Hematopoietic multipotent progenitor cell treated with erythropoietin and hydrocortisone succinate and interleukin-3 and kit ligand, for 15 days (in vitro differentiated cells): ENCODE measurements around the gene RXFP1.
A peak's percentile ranks its signal among the peaks of the same experiment; 100 is the strongest.

ENCODE experiments used
- DNase-seq: peaks from one replicate; pipeline ENCODE4 v3.0.0-alpha.2; 2015; ENCODE audit warnings: low spot score

Gene RXFP1

DNA sequence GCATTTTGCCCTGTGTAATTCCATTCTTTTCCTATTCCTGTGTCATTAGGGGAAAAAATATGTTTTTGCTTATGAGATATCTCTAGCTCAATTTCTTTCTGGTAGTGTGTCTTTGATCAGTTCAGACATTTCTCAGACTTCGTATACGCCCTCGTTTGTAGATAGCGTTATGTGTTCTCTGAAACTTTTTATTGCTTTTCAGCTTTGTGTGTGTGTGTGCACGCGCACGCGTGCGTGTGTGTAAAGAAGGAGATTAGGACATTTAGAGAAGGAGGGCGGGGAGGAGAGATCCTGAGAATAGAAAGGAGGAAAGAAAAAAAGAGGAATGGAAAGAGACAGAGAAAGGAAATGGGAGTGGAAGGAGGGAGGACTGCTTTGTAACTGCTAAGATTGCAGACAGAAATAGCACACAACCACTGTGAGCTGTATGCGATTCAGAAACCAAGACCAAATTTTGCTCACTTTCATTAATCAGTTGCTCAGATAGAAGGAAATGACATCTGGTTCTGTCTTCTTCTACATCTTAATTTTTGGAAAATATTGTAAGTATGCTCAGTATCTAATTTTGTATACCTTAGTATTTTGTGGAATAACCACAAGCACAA, at the start of gene RXFP1:
Gene RXFP1, plus strand, starts transcription at position 399 of the 605 bp plus-strand sequence. Its CDS starts 95 bp downstream, at position 494.
- DNase-seq, result no peak

DNA sequence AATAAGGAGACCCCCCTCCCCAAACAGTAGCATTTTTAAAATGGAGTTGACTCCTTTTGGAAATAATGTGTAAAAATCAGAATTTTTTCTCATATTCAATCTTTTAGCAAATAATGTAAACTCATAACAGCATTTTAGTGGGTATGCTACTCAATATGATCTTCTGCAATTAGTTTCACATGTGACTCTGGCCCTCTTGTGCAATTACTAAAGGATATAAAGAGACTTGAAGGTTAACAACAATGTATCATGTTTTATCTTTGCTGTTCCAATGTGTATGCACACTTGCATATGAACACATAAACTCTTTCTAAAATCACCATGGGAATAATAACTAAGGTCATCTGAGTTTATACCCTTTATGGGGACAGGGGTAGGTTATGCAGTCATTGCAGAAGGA, 39.9 kb upstream of the RXFP1 start:
- no peak for DNase-seq

GRCh38 chr4:158484173-158484885, 37.4 kb upstream of the RXFP1 start:
- DNase-seq, result no peak

GRCh38 chr4:158490629-158491028, 31.1 kb upstream of the RXFP1 start:
- DNase-seq, result no peak

GRCh38 chr4:158492391-158492790, 29.3 kb upstream of the RXFP1 start:
- DNase-seq, result no peak

- peak; percentile 41 for DNase-seq
These were observed 25.5 kb upstream of the RXFP1 start for GRCh38 chr4:158496030-158496741.

- no peak for DNase-seq
These were observed 21.6 kb upstream of the RXFP1 start for GRCh38 chr4:158500054-158500453.

DNA sequence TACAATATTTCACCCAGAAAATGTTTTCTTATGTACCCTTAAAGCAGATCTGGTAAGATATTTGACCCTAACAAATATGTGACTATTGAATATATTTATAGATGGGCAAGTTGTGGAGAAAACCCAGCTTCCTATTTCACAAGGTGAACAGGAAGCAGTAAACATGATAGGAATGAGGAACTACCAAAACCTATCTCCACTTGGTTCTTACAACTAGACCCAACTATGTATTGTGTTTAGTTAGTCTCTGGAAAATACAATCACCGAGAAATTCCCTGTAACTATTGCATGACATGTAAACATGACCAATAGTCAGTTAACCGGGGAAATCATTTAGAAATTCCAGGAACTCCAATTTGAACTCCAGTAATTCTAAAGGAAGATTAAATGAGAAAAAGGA, 8.4 kb upstream of the RXFP1 start:
- DNase-seq, result no peak

GRCh38 chr4:158519226-158519625, 2.5 kb upstream of the RXFP1 start:
- no peak for DNase-seq

- no peak for DNase-seq
These were observed 2.4 kb downstream of the RXFP1 start for GRCh38 chr4:158523990-158524535.

GRCh38 chr4:158527516-158527915, 5.8 kb downstream of the RXFP1 start:
- no peak for DNase-seq

DNA sequence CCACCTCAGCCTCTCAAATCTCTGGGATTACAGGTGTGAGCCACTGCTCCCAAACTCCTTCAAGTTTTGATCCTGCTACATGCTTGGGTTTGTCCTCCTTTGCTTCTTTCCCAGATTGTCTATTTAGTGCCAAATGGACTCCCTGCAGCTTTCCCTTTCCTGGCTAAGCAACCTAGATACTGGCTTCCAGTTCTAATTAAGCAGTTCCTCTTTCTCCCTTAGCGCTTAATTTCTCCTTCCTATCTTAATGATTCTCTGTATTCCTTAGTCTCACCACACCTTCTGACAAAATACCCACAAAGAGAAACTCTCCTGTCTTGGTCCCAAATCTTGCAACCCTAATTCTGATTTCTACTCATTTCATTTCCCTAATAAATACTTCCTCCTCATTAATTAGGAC, 7.8 kb downstream of the RXFP1 start:
- DNase-seq, result no peak

GRCh38 chr4:158530381-158530780, 8.7 kb downstream of the RXFP1 start:
- DNase-seq, result no peak

DNA sequence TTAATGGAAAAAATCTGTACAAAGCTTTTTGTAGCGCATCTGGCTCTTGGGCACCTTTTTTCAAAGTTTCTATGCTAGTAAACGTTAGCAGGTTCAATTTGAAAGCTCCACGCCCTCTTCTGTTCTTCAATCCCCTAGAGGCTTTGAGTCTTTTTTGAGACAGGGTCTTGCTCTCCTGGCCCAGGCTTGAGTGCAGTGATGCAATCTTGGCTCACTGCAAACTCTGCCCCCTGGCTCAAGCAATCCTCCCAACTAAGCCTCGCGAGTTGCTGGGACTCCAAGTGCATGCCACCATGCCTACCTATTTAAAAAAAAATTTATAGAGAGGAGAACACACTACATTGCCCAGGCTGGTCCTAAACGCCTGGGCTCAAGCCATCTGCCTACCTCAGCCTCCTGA, 9.2 kb downstream of the RXFP1 start:
- DNase-seq, result no peak

DNA sequence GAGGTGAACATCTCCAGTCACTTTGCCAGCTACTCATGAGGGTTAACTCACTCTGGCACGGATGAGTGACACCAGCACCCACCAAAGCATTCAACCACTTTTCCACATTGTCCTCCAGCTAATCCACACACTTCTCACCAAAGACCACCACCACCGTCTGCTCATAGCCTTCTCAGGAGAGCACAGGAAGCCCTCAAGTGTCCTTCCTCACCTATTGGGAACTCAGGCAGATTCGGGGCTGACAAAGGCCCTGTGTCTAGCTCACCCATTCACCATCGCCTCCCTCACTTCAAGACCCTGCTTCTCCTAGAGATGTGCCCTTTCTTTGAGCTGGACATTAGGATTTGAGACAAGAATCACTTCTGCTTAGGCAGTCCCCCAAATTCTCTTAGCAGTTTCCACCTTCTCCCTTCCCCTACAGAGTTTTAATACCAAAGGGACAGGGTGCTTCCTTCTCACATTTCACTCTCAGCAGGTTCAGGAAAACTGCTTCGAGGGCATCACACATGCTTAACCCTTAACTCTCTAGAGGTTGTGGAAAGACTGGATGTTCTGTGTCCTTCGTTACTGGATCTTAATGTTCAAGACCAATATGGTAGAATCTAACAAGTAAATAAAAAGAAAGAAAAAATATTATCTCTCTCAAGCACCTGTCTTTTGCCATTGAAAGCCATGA, 11.0 kb downstream of the RXFP1 start:
- DNase-seq, result no peak

DNA sequence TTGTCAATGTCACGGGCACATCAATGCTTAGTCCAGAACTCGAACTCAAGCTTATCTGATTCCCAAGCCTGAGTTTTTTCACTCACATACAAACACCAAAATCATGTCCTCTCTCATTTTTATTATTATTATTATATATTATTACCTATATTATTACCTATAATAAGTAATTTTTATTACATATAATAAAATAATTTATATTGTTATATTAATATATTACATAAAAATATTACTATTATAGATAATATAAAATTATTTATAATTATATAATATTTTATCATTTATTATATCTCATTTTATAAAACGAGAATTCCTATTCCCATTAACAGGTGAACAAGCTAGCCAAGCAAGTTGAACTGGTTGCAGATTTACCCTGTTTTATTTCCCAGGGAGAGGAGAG, 13.0 kb downstream of the RXFP1 start:
- no peak for DNase-seq

DNA sequence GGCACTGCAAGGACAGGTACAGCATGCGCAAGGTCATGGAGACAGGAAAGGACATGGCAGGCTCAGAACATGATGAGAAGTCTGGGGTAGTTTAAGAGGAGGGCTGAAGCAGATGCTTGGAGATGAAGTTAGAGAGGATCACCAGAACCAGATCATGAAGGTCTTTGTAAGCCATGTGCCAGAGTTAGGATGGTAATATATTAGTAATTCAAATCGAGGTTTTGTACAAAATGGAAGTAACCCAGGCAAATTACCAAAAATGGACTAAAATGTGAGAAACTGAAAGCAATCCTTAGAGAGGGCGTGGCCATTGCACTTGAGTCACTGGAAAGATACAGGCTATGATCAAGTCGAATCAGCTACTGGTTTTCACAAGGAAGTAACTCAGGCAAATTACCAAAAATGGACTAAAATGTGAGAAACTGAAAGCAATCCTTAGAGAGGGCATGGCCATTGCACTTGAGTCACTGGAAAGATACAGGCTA, 13.5 kb downstream of the RXFP1 start:
- no peak for DNase-seq

DNA sequence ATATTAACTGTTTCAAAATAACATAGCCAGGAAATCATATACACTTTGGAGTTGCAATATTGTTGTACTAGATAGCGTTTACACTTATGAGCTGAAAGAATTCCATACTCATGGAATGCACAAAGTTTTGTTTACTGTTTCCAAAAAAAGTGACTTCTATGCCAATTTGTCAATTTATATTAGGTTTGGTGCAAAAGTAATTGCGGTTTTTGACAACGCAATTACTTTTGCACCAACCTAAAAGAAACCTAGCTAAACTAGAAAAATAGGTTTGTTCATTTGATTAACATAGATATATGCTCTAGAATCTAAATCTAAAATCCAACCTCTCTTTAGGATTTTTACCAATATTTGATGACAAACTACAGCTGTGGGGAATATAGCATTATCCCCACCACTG, 15.2 kb downstream of the RXFP1 start:
- no peak for DNase-seq

DNA sequence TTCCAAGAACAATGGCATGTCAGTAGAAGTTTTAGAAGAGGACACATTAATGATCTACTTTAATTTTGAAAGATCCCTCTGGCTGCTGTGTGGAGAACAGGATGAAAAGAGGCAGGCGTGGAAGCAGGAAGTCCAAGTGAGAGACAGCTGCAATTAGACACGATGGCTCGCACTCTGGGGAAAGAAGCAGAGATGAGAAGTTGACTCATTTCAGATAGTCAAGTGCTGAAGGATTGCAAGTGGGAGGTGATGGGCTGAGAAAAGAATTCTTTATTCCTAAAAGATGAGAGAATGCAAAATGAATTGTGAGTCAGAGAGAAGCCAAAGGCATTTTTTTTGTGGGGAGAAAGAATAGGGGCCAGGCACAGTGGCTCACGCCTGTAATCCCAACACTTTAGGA, 16.5 kb downstream of the RXFP1 start:
- DNase-seq, result no peak

- no peak for DNase-seq
These were observed 17.2 kb downstream of the RXFP1 start for GRCh38 chr4:158538911-158539310.

DNA sequence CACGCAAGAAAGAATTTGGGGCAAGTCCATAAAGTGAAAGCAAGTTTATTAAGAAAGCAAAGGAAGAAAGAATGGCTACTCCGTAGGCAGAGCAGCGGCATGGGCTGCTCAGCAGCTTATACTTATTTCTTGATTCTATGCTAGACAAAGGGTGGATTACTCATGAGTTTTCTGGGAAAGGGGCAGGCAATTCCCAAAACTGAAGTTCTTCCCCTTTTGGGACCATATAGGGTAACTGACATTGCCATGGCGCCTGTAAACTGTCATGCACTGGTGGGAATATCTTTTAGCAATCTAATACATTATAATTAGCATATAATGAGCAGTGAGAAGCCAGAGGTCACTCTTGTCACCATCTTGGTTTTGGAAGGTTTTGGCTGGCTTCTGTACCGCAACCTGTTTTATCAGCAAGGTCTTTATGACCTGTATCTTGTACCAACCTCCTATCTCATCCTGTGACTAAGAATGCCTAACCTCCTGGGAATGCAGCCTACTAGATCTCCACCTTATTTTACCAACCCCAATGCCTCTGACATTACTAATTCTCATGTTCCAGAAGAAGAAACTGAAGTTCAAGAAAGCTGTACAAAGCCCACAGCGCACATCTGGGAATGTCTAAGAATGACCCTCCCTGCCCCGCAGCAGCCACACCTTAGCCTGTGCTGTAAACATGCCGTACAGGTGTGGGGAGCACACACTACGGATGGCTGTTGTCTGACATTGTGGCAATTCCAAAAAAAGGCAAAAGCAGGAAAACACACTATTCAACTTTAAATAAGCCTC, 18.6 kb downstream of the RXFP1 start:
- DNase-seq, result no peak

- DNase-seq, result no peak
These were observed 19.8 kb downstream of the RXFP1 start for GRCh38 chr4:158541506-158541905.
